HEK293 (cell line): ENCODE measurements around the gene LHX4.

ENCODE experiments used
- CTCF ChIA-PET: fragments of 350-600 bp; formaldehyde crosslinking; extraction: SDS; loops from one replicate; lab custom pipeline; 2021; ENCODE audit warnings: antibody characterized with exemption; lab: Yijun Ruan, JAX
- POLR2A ChIA-PET: fragments of 300-600 bp; formaldehyde crosslinking; extraction: SDS; loops from one replicate; lab custom pipeline; 2020; ENCODE audit warnings: antibody characterized with exemption, inconsistent platforms; lab: Yijun Ruan, JAX
- H3K27ac ChIP-seq: fragments of 200-500 bp; sonication (Bioruptor generic); 2 replicates; pipeline ENCODE4 v1.5.1; 2014; ENCODE audit warnings: low read depth, low read length, control low read depth, inconsistent platforms; ENCODE audit errors: extremely low read depth
- H3K36me3 ChIP-seq, 2 experiments: fragments of 200-500 bp in 1 of 2; sonication (Bioruptor generic) in 1 of 2; 1 replicate in 1 of 2; 2 replicates in 1 of 2; pipeline ENCODE4 v1.5.1; 2014 to 2017; ENCODE audit warnings: inconsistent platforms in 2 of 2, low read length in 2 of 2; ENCODE audit not compliant: control insufficient read depth in 2 of 2, insufficient read depth in 1 of 2
- H3K4me1 ChIP-seq: fragments of 200-500 bp; sonication (Bioruptor generic); 2 replicates; pipeline ENCODE4 v1.5.1; 2014; ENCODE audit warnings: mild to moderate bottlenecking, low read length, inconsistent platforms; ENCODE audit not compliant: control insufficient read depth, insufficient read depth
- H3K4me3 ChIP-seq: 2 replicates; pipeline ENCODE4 v1.5.1; 2011; ENCODE audit warnings: low read depth, mild to moderate bottlenecking, control low read depth, low read length, moderate library complexity
- H3K9me3 ChIP-seq: fragments of 200-500 bp; sonication (Bioruptor generic); 2 replicates; pipeline ENCODE4 v1.5.1; 2014; ENCODE audit warnings: low read depth, low read length, inconsistent platforms; ENCODE audit not compliant: control insufficient read depth, insufficient read depth
- GLI2 ChIP-seq: fragments of 450-650 bp; formaldehyde crosslinking; IDR thresholded peaks from 2 replicates; pipeline ENCODE4; 2017; ENCODE audit warnings: missing biosample characterization, missing genetic modification characterization, low read depth, borderline replicate concordance
- GLIS1 ChIP-seq: fragments of 450-650 bp; formaldehyde crosslinking; IDR thresholded peaks from 2 replicates; pipeline ENCODE4 v1.5.1; 2016; ENCODE audit warnings: missing biosample characterization, missing genetic modification characterization
- KLF8 ChIP-seq: fragments of 450-650 bp; formaldehyde crosslinking; IDR thresholded peaks from 2 replicates; pipeline ENCODE4 v1.5.1; 2016; ENCODE audit warnings: missing biosample characterization, missing genetic modification characterization
- SALL2 ChIP-seq: fragments of 450-650 bp; formaldehyde crosslinking; IDR thresholded peaks from 2 replicates; pipeline ENCODE4 v1.5.0; 2017; ENCODE audit warnings: missing biosample characterization, mild to moderate bottlenecking, missing genetic modification characterization, borderline replicate concordance
- SCRT1 ChIP-seq: fragments of 450-650 bp; formaldehyde crosslinking; IDR thresholded peaks from 2 replicates; pipeline ENCODE4 v1.5.1; 2016; ENCODE audit warnings: missing biosample characterization, missing genetic modification characterization, borderline replicate concordance
- SCRT2 ChIP-seq: fragments of 450-650 bp; formaldehyde crosslinking; IDR thresholded peaks from 2 replicates; pipeline ENCODE4 v1.5.1; 2016; ENCODE audit warnings: missing biosample characterization, missing genetic modification characterization
- SP7 ChIP-seq: fragments of 450-650 bp; formaldehyde crosslinking; IDR thresholded peaks from 2 replicates; pipeline ENCODE4 v1.5.1; 2016; ENCODE audit warnings: missing biosample characterization, missing genetic modification characterization
- ZBTB48 ChIP-seq: fragments of 450-650 bp; formaldehyde crosslinking; IDR thresholded peaks from 2 replicates; pipeline ENCODE4 v1.5.1; 2016; ENCODE audit warnings: missing biosample characterization, missing genetic modification characterization
- ZBTB8A ChIP-seq: fragments of 450-650 bp; formaldehyde crosslinking; IDR thresholded peaks from 2 replicates; pipeline ENCODE4 v1.5.1; 2016; ENCODE audit warnings: missing biosample characterization, missing genetic modification characterization
- ZFHX2 ChIP-seq: fragments of 450-650 bp; formaldehyde crosslinking; conservative IDR thresholded peaks from 2 replicates; pipeline ENCODE4 v1.5.1; 2016; ENCODE audit warnings: missing biosample characterization, missing genetic modification characterization
- ZFP37 ChIP-seq: fragments of 450-650 bp; formaldehyde crosslinking; IDR thresholded peaks from 2 replicates; pipeline ENCODE4 v1.5.1; 2016; ENCODE audit warnings: missing biosample characterization, missing genetic modification characterization
- ZIC2 ChIP-seq: fragments of 450-650 bp; formaldehyde crosslinking; IDR thresholded peaks from 2 replicates; pipeline ENCODE4 v1.5.1; 2016; ENCODE audit warnings: missing biosample characterization, missing genetic modification characterization
- ZNF133 ChIP-seq: fragments of 450-650 bp; formaldehyde crosslinking; IDR thresholded peaks from 2 replicates; pipeline ENCODE4 v1.5.1; 2016; ENCODE audit warnings: missing biosample characterization, missing genetic modification characterization
- ZNF2 ChIP-seq: fragments of 450-650 bp; formaldehyde crosslinking; IDR thresholded peaks from 2 replicates; pipeline ENCODE4 v1.5.1; 2016; ENCODE audit warnings: missing biosample characterization, missing genetic modification characterization
- ZNF335 ChIP-seq: fragments of 450-650 bp; formaldehyde crosslinking; conservative IDR thresholded peaks from 2 replicates; pipeline ENCODE4 v1.5.1; 2016; ENCODE audit warnings: missing biosample characterization, missing genetic modification characterization
- ZNF501 ChIP-seq: fragments of 450-650 bp; formaldehyde crosslinking; IDR thresholded peaks from 2 replicates; pipeline ENCODE4 v1.5.1; 2016; ENCODE audit warnings: missing biosample characterization, missing genetic modification characterization
- ZNF585B ChIP-seq: fragments of 450-650 bp; formaldehyde crosslinking; IDR thresholded peaks from 2 replicates; pipeline ENCODE4 v1.5.1; 2016; ENCODE audit warnings: missing biosample characterization, missing genetic modification characterization
- ZNF664 ChIP-seq: fragments of 450-650 bp; formaldehyde crosslinking; IDR thresholded peaks from 2 replicates; pipeline ENCODE4 v1.5.1; 2016; ENCODE audit warnings: missing biosample characterization, missing genetic modification characterization
- ZNF777 ChIP-seq: fragments of 450-650 bp; formaldehyde crosslinking; IDR thresholded peaks from 2 replicates; pipeline ENCODE4 v1.5.1; 2017; ENCODE audit warnings: missing biosample characterization, missing genetic modification characterization, borderline replicate concordance
- TF ChIP-seq, protein P1 (sequence below): fragments of 450-650 bp; formaldehyde crosslinking; IDR thresholded peaks from 2 replicates; pipeline ENCODE4 v1.5.1; 2016; ENCODE audit warnings: missing biosample characterization, missing genetic modification characterization
- TF ChIP-seq, protein P2 (sequence below): fragments of 450-650 bp; IDR thresholded peaks from 2 replicates; pipeline ENCODE4 v1.5.1; 2018; ENCODE audit warnings: missing biosample characterization, mild to moderate bottlenecking, missing genetic modification characterization
- TF ChIP-seq, protein P3 (sequence below): fragments of 450-650 bp; formaldehyde crosslinking; IDR thresholded peaks from 2 replicates; pipeline ENCODE4 v1.5.1; 2016; ENCODE audit warnings: missing biosample characterization, missing genetic modification characterization
- TF ChIP-seq, protein P4 (sequence below): fragments of 450-650 bp; formaldehyde crosslinking; IDR thresholded peaks from 2 replicates; pipeline ENCODE4 v1.5.1; 2016; ENCODE audit warnings: missing biosample characterization, missing genetic modification characterization

LHX4 gene

DNA sequence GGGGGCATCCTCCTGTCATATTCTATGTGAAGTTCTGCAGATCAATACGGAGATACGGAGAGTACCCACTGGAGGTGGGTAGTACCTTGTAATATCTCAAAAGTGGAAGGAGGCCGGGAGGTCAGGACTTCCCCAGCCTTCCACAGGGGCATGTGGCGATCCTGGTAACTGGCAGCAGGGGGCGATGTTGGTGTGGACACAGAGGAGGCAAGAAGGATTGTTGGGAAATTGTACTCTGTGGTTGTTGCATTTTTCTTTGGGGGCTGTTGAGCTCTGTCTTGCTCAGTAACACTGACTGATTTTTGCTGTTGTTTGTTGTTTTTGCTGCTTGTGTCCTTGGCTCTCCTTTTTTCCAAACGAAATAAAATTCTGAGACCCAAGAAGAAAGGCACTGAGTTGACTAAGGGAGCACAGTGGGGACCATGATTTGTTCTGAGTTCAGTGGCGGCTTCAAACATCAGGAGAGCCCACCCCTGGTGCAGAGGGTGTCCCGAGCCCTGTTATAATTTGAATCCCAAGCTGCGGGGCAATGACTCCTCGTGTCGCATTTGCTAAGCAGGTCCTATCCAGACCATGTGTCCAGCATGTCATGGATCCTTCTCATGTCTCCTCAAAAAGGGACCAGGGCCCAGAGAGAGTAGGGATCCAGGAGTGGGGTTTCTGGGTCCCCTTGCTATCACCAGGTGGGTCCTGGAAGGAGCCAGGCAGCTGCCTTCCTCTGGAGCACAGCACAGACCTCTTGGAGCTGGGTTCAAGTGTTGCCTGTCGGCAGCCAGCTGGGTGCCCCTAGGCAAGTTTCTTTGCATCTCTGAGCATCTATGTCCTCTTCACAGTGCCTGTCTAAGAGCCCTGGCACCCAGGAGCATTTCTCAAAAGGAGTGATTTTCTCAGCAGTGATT lies 22.8 kb downstream of the LHX4 start (continued):
- TF ChIP-seq, protein P1, sequence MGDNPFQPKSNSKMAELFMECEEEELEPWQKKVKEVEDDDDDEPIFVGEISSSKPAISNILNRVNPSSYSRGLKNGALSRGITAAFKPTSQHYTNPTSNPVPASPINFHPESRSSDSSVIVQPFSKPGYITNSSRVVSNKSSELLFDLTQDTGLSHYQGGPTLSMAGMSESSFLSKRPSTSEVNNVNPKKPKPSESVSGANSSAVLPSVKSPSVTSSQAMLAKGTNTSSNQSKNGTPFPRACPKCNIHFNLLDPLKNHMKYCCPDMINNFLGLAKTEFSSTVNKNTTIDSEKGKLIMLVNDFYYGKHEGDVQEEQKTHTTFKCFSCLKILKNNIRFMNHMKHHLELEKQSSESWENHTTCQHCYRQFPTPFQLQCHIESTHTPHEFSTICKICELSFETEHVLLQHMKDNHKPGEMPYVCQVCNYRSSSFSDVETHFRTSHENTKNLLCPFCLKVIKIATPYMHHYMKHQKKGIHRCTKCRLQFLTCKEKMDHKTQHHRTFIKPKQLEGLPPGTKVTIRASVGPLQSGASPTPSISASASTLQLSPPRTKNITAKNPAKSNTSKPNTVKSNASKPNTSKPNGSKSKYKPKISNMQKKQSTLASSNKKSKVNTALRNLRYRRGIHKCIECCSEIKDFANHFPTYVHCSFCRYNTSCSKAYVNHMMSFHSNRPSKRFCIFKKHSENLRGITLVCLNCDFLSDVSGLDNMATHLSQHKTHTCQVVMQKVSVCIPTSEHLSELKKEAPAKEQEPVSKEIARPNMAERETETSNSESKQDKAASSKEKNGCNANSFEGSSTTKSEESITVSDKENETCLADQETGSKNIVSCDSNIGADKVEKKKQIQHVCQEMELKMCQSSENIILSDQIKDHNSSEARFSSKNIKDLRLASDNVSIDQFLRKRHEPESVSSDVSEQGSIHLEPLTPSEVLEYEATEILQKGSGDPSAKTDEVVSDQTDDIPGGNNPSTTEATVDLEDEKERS (tag by site-specific recombination): no peak
- TF ChIP-seq SALL2 (no peak), ZFP37 (tag by site-specific recombination) (0 out of 2 replicates have a peak, but pooled peaks have one; percentile 21), ZNF133 (tag by site-specific recombination) (peak; percentile 42; the same call in 1 of the 2 replicates), ZBTB48 (tag by site-specific recombination) (no peak), SP7 (0 out of 2 replicates have a peak, but pooled peaks have one; percentile 17), KLF8 (0 out of 2 replicates have a peak, but pooled peaks have one; percentile 15), ZNF664 (no peak), ZNF501 (tag by site-specific recombination) (0 out of 2 replicates have a peak, but pooled peaks have one; percentile 35), GLIS1 (tag by site-specific recombination) (peak; percentile 17; the same call in 1 of the 2 replicates), ZNF2 (tag by site-specific recombination) (peak; percentile 99)
- TF ChIP-seq, protein P2, sequence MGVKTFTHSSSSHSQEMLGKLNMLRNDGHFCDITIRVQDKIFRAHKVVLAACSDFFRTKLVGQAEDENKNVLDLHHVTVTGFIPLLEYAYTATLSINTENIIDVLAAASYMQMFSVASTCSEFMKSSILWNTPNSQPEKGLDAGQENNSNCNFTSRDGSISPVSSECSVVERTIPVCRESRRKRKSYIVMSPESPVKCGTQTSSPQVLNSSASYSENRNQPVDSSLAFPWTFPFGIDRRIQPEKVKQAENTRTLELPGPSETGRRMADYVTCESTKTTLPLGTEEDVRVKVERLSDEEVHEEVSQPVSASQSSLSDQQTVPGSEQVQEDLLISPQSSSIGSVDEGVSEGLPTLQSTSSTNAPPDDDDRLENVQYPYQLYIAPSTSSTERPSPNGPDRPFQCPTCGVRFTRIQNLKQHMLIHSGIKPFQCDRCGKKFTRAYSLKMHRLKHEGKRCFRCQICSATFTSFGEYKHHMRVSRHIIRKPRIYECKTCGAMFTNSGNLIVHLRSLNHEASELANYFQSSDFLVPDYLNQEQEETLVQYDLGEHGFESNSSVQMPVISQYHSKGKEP (tag by site-specific recombination): peak; percentile 51; the same call in 1 of the 2 replicates
- TF ChIP-seq, protein P3, sequence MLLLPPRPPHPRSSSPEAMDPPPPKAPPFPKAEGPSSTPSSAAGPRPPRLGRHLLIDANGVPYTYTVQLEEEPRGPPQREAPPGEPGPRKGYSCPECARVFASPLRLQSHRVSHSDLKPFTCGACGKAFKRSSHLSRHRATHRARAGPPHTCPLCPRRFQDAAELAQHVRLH (tag by site-specific recombination): peak; percentile 68; the same call in 1 of the 2 replicates

DNA sequence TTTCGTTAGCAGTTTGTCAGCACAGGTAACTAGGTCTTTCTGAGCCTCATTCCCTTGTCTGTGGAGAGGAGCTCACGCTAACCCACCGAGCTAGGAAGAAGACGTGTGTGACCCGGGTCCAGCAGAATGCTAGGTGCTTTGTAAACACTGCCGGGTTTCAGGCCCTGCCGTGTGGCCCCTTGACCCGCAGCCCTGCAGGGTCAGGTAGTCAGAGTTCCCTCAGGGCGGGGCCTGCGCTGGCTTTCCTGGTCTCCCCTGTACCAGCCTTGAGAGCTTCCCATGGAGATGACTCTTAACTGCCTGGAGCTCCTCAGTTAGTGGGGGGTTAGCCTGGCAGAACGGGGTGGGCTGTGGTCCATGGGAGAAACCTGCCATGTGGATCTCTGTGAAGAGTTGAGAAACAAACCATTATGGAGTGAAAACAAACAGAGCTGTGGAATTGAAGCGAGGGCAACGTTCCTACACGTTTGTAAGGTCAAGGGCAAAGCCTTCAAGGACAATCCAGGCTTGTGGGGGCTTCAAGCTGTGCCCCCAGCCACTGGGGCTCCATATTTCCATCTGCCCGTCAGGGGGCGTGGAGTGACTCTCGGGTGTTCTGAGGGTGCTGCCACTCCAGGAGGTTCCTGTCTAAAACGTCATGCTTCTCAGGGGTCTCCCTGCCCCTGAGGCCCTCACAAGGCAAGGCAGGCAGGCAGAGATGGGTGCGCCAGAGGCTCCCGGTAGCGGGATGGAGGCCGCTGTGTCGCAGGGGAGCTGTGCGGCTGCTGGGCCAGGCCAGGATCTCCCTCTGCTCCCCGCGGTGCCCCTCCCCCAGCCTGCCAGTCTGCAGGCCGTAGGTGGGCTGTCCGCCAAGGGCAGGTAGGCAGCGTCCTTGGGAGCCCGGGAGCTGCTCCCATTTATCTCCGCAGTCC lies 23.8 kb downstream of the LHX4 start:
- CTCF ChIA-PET: interaction anchor here (0.6 to 3.8 kb wide), 33 partner anchors 8 to 548 kb away, joined by 3 to 23 read pairs (median 4); no protein-coding TSS in a partner anchor

DNA sequence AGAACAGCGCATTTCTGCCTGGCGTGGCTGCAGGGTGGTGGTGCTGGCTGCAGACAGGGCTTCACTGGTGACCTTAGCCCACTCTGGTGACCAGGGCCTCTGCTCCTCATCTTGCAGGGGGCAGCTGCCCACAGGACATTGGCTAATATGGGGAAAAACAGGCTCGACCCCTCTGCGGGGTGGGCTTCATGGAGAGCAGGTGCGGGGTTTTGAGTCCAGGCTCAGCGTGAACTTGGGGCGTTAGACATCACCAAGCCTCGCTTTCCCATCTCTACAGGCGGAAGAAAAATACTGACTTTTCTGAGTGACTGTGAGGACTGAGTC lies 24.4 kb downstream of the LHX4 start:
- CTCF ChIA-PET: interaction anchor here (0.6 to 3.8 kb wide), 7 partner anchors 14 to 162 kb away, joined by 3 to 23 read pairs (median 13); no protein-coding TSS in a partner anchor
- no peak for TF ChIP-seq ZNF777 (tag by site-specific recombination)
- TF ChIP-seq ZFHX2 (tag by site-specific recombination): no peak
- TF ChIP-seq ZBTB8A (tag by site-specific recombination): no peak
- TF ChIP-seq, protein P4, sequence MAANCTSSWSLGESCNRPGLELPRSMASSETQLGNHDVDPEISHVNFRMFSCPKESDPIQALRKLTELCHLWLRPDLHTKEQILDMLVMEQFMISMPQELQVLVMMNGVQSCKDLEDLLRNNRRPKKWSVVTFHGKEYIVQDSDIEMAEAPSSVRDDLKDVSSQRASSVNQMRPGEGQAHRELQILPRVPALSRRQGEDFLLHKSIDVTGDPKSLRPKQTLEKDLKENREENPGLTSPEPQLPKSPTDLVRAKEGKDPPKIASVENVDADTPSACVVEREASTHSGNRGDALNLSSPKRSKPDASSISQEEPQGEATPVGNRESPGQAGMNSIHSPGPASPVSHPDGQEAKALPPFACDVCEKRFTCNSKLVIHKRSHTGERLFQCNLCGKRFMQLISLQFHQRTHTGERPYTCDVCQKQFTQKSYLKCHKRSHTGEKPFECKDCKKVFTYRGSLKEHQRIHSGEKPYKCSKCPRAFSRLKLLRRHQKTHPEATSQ (tag by site-specific recombination): no peak
- TF ChIP-seq SCRT1 (tag by site-specific recombination): no peak
- no peak for TF ChIP-seq GLI2

More for the DNA sequence above, 23.8 kb downstream of the LHX4 start:
- H3K4me1 ChIP-seq: no peaks in the 10 kb centered on the region
- no peaks in the 10 kb centered on the region for H3K9me3 ChIP-seq
- H3K36me3 ChIP-seq: no peaks in the 10 kb centered on the region
- no peak for TF ChIP-seq SCRT2 (tag by site-specific recombination)
- TF ChIP-seq ZIC2 (tag by site-specific recombination): peak; percentile 60
- TF ChIP-seq ZNF585B (tag by site-specific recombination): no peak
- no peak for TF ChIP-seq ZNF335 (tag by site-specific recombination)
- H3K27ac ChIP-seq: no peak overlapping the region
- H3K4me3 ChIP-seq: no peak overlapping the region
- POLR2A ChIA-PET: no interaction called here

More for the DNA sequence above, 24.4 kb downstream of the LHX4 start:
- H3K36me3 ChIP-seq: no peaks in the 10 kb centered on the region
- POLR2A ChIA-PET: no interaction called here
- no peak overlapping the region for H3K27ac ChIP-seq
- no peaks in the 10 kb centered on the region for H3K9me3 ChIP-seq
- H3K4me1 ChIP-seq: no peaks in the 10 kb centered on the region
- H3K4me3 ChIP-seq: no peak overlapping the region
